GM21529 (cell line): Measurements from ENCODE around the gene TSSK1B.
"Not testable (repeated sequence)": the region's sequence is repeated elsewhere in the genome, so short reads cannot be mapped to it uniquely, and the experiment has no call there.

ENCODE experiments used
- ATAC-seq: cut with Tn5 transposase; IDR thresholded peaks from one replicate; pipeline ENCODE4 v1.9.1; 2021; ENCODE audit not compliant: unreplicated experiment

The TSSK1B gene

DNA sequence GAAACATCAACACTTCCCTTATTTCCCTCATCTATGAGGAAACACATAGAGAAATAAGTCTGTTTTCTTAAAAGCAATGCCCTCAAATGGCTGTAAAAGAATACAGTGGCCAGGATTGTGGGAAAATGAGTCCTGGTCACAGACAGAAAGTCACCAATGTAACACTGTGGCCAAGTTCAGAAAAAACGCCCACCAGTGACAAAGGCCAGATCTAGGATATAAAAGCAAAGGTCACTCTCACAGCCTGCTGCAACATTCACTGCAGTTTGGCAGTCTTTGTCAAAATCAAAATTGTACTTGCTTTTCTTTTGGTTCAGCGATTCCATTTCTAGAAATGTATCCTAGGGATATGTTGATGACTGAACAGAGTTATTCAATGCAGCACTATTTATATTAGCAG, 30.5 kb downstream of the TSSK1B start:
- no peak for ATAC-seq

DNA sequence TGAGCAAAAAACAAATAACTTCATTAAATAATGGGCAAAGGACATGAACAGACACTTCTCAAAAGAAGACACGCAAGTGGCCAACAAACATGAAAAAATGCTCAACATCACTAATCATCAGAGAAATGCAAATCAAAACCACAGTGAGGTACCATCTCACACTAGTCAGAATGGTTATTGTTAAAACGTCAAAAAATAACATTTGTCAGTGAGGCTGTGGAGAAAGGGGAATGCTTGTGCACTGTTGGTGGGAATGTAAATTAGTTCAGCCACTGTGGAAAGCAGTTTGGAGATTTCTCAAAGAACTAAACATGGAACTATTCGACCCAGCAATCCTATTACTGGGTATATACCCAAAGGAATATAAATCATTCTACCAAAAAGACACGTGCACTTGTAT, 36.8 kb downstream of the TSSK1B start:
- ATAC-seq: not testable (repeated sequence)

DNA sequence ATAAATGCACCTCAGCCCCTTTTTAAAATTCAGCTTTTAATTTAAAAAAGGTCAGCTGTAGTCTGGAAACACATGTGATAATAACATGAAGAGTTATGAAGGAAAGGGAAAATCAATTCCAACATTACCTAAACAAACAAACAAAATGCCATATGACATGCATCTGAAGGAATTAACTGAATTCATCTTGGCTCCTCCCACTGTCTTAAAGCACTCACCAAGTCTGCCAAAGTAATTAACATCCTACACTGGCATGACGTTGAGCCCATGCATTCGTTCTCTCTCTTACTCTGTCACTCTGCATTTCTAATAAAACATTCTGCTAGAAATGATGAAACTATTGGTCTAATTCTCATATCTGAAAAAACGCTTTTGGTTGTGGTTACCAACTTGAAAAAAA, 37.7 kb downstream of the TSSK1B start:
- no peak for ATAC-seq

DNA sequence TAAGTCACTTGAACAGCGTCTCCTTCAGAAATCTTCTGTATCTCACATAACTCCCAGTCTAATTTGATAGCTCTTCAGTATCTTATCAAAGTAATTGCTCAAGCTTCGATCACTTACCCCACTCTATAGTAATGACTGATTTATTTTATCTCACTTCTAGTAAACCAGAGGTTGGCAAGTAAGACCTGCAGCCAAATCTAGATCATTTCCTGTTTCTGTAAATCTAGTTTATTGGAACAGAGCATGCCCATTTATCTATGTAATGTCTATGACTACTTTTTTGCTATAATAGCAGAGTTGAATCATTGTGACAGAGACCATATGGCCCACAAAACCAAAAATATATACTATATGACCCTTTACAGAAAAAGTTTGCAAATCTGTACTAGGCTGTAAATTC, 40.1 kb downstream of the TSSK1B start:
- no peak for ATAC-seq

DNA sequence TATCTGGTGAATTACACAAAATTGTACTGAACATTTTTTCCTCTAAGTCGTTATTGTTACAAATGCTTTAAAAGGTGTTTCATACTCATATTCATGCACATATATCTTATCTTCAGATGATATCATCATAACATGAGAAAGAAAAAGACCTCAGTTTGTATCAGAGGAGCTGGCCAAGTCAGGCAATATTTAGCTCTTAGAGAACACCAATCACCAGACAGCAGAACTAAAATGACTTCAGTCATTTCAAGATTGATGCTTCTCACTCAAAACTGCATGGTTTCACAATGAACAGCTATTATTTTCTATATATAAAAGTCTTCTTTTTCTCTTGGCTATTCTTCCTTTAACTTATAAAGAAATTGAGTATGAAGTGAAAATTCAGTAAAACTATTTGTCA, 44.6 kb downstream of the TSSK1B start:
- ATAC-seq: no peak

DNA sequence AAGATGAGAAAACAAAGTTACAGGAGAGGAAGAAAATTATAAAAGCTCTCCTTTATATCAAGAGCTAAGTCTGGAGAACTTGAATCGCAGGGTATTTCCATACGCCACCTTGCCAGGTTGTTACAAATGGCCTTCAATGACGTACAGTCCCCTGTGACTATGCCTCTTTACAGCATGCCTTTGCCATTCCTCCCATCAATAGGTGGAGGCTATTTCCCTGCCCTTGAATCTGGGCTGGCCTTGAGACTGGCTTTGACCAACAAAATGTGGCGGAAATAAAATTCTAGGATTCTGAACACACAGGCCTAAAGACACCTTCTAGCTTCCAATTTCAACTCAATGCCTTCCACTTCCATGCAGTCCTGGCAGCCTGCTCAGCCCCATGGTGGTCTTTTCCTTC, 45.7 kb downstream of the TSSK1B start:
- no peak for ATAC-seq

DNA sequence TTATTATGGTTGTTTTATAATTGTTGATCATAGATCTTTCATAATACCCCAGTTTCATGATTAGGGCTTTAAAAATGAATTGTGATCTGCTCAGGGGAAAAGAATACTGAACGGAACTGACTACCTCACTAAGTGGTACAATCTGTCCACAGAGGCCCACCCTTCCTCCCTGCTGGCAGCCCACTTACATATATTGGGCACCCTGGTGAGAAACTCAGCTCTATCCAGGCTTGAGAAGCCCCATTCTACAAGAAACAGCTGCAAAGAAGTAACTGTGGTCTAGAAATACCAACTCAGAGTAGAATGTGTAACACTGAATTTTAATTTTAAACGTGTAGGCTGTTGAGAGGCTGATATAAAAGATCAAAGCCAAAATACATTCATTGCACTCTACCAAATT, 46.9 kb downstream of the TSSK1B start:
- ATAC-seq: no peak

DNA sequence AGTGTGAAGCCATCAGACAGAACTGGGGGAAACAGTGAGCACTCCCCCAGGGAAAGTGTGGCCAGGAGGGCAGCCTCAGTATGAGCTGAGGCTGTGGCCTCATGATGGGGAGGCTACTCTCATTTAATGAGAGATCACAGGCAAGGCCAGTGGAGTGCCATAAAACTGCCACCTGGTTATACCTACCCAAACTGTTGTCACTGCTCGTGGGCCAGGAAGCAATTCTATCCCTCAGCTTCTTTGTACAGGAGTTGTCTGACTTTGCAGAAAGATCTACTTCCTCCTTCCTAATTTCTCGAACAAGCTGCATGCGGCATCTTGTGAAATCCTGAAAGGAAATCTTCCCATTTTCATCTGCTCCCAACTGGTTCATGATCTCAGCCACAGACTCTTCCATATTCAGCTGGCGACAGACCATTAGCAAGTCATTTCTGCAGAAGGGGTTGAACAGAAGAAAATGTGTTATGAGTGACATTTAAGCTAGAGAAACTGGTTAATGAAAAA, 50.0 kb downstream of the TSSK1B start:
- ATAC-seq: no peak

DNA sequence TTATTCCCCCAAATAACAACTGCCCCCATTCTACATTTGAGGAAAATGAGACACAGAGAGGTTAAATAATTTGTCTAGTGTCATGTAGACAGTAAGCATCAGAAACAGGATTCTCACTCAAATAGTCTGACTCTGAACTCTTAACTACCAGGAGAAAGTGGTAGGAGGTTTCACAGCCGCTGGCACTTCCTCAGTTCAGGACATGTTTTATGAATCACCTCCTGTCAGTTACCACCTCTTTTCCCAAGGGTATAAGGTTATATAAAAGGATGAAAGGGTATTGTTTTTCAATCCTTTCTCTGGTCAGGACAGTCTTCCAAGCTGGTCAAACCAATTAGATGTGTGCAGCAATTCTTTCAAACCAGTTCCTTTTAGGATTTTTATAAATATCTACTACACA, 52.1 kb downstream of the TSSK1B start:
- ATAC-seq: no peak
